ENCODE measurements around the gene DACH1.

Gene DACH1

GRCh38 chr13:71820699-71821098 is 46.3 kb downstream of the DACH1 start:
- TF ChIP-seq, protein P1, sequence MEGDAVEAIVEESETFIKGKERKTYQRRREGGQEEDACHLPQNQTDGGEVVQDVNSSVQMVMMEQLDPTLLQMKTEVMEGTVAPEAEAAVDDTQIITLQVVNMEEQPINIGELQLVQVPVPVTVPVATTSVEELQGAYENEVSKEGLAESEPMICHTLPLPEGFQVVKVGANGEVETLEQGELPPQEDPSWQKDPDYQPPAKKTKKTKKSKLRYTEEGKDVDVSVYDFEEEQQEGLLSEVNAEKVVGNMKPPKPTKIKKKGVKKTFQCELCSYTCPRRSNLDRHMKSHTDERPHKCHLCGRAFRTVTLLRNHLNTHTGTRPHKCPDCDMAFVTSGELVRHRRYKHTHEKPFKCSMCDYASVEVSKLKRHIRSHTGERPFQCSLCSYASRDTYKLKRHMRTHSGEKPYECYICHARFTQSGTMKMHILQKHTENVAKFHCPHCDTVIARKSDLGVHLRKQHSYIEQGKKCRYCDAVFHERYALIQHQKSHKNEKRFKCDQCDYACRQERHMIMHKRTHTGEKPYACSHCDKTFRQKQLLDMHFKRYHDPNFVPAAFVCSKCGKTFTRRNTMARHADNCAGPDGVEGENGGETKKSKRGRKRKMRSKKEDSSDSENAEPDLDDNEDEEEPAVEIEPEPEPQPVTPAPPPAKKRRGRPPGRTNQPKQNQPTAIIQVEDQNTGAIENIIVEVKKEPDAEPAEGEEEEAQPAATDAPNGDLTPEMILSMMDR (IDR thresholded peaks at IDR 0.05; ENCODE audit: low read depth, low read length), result no peak

GRCh38 chr13:71817335-71817734 is 49.7 kb downstream of the DACH1 start:
- TF ChIP-seq, protein P1 (IDR thresholded peaks at IDR 0.05; ENCODE audit: low read depth, low read length), result no peak
- in situ Hi-C loops (cut with HindIII; ENCODE audit: low sequenced_read_pairs), result no loop called here
- no peak for DNase-seq (ENCODE audit: low read depth, low spot score)
- H3K4me3 ChIP-seq (ENCODE audit: low read depth, low read length), result no peak overlapping the region

More at GRCh38 chr13:71820699-71821098, 46.3 kb downstream of the DACH1 start:
- DNase-seq (ENCODE audit: low read depth, low spot score), result no peak
- no peak overlapping the region for H3K4me3 ChIP-seq (ENCODE audit: low read depth, low read length)
- in situ Hi-C loops (cut with HindIII; ENCODE audit: low sequenced_read_pairs), result no loop called here

DNA sequence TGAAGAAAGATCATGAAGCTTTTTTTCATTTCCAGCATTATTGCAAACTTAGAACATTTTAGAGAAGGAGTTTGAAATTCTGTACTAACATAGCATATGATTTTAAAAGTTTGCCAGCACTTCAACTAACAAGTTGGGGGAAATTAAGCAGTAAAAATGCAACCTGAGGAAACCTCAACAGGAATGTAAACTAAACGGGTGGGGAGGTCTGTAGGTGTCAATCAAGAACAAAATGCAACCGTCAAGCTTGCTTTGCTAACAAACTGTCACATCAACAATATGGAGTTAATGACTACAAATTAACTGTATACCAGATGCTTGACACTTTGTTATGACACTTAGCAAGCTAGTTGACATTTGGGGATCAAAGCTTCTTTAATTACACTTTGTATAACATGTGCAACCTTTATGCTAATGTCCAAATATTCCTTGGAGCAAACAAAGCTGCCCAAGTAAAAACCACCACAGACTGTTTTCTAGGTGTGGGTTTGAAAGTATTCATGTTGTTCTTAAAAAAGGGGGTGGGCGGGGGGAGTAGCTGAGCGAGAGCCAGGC is 52.1 kb downstream of the DACH1 start:
- TF ChIP-seq, protein P1 (IDR thresholded peaks at IDR 0.05; ENCODE audit: low read depth, low read length), result no peak
- no peak for DNase-seq (ENCODE audit: low read depth, low spot score)
- in situ Hi-C loops (cut with HindIII; ENCODE audit: low sequenced_read_pairs), result no loop called here
- H3K4me3 ChIP-seq (ENCODE audit: low read depth, low read length), result no peak overlapping the region

DNA sequence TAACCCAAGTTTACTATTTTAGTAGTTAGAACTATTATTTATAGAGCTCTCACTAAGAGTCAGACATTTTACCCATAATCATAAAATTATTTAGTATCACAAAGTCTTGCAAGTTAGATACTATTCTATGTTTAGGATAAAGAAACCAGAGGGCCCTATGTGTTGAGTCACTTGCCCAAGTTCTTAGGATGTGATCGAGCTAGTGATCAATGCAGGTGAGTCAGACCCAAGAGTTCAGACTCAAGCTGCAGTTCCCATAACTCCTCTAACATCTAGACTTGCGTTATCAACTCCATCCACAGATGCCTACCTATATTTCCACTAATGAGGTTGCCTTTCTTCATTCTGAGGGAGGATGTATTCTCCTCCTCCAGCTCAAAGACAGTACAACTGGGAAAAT is 53.8 kb downstream of the DACH1 start:
- in situ Hi-C loops (cut with HindIII; ENCODE audit: low sequenced_read_pairs), result no loop called here
- TF ChIP-seq, protein P1 (IDR thresholded peaks at IDR 0.05; ENCODE audit: low read depth, low read length), result no peak

GRCh38 chr13:71811344-71811743 is 55.7 kb downstream of the DACH1 start:
- no peak for DNase-seq (ENCODE audit: low read depth, low spot score)
- TF ChIP-seq, protein P1 (IDR thresholded peaks at IDR 0.05; ENCODE audit: low read depth, low read length), result no peak
- no peak overlapping the region for H3K4me3 ChIP-seq (ENCODE audit: low read depth, low read length)
- in situ Hi-C loops (cut with HindIII; ENCODE audit: low sequenced_read_pairs), result no loop called here

More for the DNA sequence above, 53.8 kb downstream of the DACH1 start:
- DNase-seq (ENCODE audit: low read depth, low spot score), result no peak
- no peak overlapping the region for H3K4me3 ChIP-seq (ENCODE audit: low read depth, low read length)

DNA sequence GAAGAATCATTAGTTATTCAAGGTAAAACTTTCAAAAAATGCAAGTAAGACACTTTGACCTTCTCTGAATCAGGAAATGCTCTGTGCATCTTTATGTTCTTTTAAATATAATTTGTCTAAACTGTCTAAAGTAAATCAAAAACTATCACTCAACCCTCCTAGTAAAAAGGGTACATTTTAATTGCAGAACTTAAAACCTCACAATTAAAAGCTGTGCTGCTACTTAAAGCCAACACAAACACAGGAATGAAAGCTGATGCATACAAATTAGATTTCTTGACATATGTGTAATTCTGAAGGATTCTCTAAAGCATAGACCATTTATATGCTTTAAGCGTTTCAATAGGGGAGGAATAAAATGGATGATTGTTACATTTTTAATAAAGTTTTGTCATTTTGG is 58.3 kb downstream of the DACH1 start:
- DNase-seq (ENCODE audit: low read depth, low spot score), result no peak
- in situ Hi-C loops (cut with HindIII; ENCODE audit: low sequenced_read_pairs), result no loop called here
- TF ChIP-seq, protein P1 (IDR thresholded peaks at IDR 0.05; ENCODE audit: low read depth, low read length), result no peak
- no peak overlapping the region for H3K4me3 ChIP-seq (ENCODE audit: low read depth, low read length)

Data from astrocyte of the spinal cord (primary cell).